ENCODE data around the gene FAM193B.

Gene FAM193B

DNA sequence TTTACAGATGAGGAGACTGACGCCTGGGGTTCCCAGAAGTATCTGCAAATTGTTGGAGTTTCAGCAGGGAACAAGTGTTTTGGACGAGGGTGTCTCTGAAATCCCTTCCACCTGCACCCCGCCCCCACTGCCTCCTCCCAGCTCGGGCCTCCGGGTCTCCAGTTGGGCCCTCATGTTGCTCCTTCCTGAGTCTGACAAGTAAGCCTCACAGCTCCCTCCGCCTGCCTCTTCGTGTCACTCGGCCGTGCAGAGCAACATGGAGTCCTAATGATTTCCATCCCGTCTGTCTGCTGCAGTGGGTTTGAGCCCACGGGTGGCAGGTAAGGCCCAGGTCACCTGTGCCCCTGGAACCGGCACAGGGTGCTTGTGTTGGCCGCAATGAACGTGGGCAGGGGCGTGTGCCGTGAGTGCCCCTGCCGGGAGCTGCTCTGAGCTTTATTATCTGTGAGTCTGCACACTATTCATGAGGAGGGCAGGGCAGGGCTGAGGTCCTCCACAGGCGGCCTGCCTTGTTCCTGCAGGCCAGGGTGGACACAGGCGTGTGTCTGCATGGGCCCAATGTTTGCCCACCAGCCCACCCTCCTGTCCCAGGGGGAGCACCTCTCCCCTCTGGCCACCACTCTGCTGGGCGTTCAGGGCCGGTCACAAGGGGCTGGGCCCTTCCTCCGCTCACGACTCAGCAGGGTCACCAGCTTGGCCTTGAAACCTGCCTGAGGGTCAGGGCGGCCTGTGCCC, 50.8 kb downstream of the FAM193B start:
- no peak overlapping the region for H3K4me2 ChIP-seq (ENCODE audit: low read depth, low read length, poor library complexity, severe bottlenecking)

DNA sequence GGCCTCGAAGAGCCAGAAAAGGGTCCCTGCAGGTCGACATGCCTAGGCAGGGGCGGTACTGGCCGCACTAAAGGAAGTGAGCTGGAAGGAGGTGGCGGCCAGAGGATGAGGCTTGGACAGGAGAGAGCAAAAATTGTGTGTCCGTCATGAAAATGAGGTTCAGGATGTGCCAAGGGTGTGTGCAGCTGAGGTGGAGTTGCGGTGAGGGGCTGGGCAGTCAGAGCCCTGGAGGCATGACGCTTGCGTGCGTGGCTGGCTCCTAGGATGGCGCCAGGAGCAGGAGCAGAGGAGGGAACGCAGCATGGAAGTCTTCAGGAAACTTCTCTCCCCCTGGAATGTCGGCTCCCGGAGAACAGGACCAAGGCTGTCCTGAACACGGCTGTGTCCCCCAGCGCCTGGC, 51.5 kb downstream of the FAM193B start:
- Histone ChIP-seq H3K9me2 (replicated peaks; ENCODE audit: insufficient read depth, low read length) (no peaks in the 10 kb centered on the region), H3K4me2 (ENCODE audit: low read depth, low read length, poor library complexity, severe bottlenecking) (no peak overlapping the region), H3F3A (ENCODE audit: insufficient read depth) (peaks cover 25% of the 10 kb centered on the region), H3K27ac (ENCODE audit: low read depth, low read length) (peak overlapping the region; percentile 81), H4K20me1 (ENCODE audit: low read depth, low read length) (no peaks in the 10 kb centered on the region), H2AFZ (ENCODE audit: low read depth, low read length, severe bottlenecking) (no peak overlapping the region), H3K4me3 (ENCODE audit: insufficient read depth, low read length, poor library complexity, severe bottlenecking) (no peak overlapping the region), H3K36me3 (ENCODE audit: low read length) (peaks cover 5% of the 10 kb centered on the region), H3K9me3 (ENCODE audit: insufficient read depth, low read length) (no peaks in the 10 kb centered on the region), H3K27me3 (ENCODE audit: low read length) (no peaks in the 10 kb centered on the region), H3K79me2 (ENCODE audit: insufficient read depth, low read length) (peaks cover 6% of the 10 kb centered on the region; the same call in 1 of the 2 replicates), H3K9ac (ENCODE audit: low read length) (peak overlapping the region; percentile 29; the same call in 1 of the 2 replicates)
- TF ChIP-seq EZH2phosphoT487 (conservative IDR thresholded peaks at IDR 0.05; ENCODE audit: low read length): no peak
- TF ChIP-seq, protein P1, sequence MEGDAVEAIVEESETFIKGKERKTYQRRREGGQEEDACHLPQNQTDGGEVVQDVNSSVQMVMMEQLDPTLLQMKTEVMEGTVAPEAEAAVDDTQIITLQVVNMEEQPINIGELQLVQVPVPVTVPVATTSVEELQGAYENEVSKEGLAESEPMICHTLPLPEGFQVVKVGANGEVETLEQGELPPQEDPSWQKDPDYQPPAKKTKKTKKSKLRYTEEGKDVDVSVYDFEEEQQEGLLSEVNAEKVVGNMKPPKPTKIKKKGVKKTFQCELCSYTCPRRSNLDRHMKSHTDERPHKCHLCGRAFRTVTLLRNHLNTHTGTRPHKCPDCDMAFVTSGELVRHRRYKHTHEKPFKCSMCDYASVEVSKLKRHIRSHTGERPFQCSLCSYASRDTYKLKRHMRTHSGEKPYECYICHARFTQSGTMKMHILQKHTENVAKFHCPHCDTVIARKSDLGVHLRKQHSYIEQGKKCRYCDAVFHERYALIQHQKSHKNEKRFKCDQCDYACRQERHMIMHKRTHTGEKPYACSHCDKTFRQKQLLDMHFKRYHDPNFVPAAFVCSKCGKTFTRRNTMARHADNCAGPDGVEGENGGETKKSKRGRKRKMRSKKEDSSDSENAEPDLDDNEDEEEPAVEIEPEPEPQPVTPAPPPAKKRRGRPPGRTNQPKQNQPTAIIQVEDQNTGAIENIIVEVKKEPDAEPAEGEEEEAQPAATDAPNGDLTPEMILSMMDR (IDR thresholded peaks at IDR 0.05; ENCODE audit: insufficient read depth, low read length, poor library complexity, severe bottlenecking): no peak

More for the DNA sequence above, 50.8 kb downstream of the FAM193B start:
- Histone ChIP-seq H3K79me2 (ENCODE audit: insufficient read depth, low read length) (peaks cover 13% of the 10 kb centered on the region; the same call in 1 of the 2 replicates), H4K20me1 (ENCODE audit: low read depth, low read length) (no peaks in the 10 kb centered on the region), H3K9me3 (ENCODE audit: insufficient read depth, low read length) (no peaks in the 10 kb centered on the region), H2AFZ (ENCODE audit: low read depth, low read length, severe bottlenecking) (no peak overlapping the region), H3K36me3 (ENCODE audit: low read length) (peaks cover 5% of the 10 kb centered on the region), H3K9me2 (replicated peaks; ENCODE audit: insufficient read depth, low read length) (no peaks in the 10 kb centered on the region), H3K27me3 (ENCODE audit: low read length) (no peaks in the 10 kb centered on the region), H3K9ac (ENCODE audit: low read length) (no peak overlapping the region), H3F3A (ENCODE audit: insufficient read depth) (peaks cover 25% of the 10 kb centered on the region), H3K27ac (ENCODE audit: low read depth, low read length) (no peak overlapping the region), H3K4me3 (ENCODE audit: insufficient read depth, low read length, poor library complexity, severe bottlenecking) (no peak overlapping the region)
- TF ChIP-seq EZH2phosphoT487 (conservative IDR thresholded peaks at IDR 0.05; ENCODE audit: low read length): no peak
- TF ChIP-seq, protein P1 (IDR thresholded peaks at IDR 0.05; ENCODE audit: insufficient read depth, low read length, poor library complexity, severe bottlenecking): no peak

DNA sequence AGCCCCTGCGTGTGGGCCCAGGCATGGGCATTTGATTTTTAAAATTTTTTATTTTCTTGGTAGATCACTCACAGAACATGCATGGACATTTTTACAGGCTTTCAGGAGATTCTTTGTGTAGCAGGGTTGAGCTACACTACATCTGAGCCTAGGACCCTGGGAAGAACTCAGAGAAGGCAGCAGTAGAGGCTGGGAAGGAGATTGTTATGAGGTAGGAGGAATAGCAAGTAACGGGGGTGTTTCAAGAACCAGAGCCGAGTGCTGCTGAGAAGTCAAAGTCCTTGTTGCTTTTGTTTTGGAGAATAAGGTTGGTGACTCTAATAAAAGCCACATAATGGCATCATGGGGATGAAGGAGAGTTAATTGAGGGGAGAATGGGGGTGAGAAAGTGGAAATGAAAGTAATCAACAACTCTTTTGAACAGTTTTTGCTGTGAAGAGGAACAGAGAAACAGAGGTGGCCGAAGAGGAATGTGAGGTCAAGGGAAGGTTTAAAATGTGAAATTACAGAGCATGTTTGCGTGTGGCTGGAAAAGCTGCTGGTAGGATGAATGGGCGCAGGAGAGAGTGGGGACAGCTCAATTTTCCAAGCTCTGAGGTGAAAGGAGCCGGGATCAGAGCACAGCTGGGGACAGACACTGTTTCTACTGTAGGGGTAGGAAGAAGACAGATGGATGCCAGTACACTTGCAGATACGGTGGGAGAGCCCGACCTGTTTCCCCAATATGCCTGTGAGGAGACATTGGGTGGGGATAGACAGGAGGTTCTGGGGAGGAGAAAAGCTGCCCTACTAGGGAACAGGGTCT, 52.3 kb downstream of the FAM193B start:
- no peaks in the 10 kb centered on the region for H4K20me1 ChIP-seq (ENCODE audit: low read depth, low read length)
- H3K4me2 ChIP-seq (ENCODE audit: low read depth, low read length, poor library complexity, severe bottlenecking): peak overlapping the region; percentile 27
- no peak overlapping the region for H2AFZ ChIP-seq (ENCODE audit: low read depth, low read length, severe bottlenecking)
- no peak overlapping the region for H3K4me3 ChIP-seq (ENCODE audit: insufficient read depth, low read length, poor library complexity, severe bottlenecking)
- H3F3A ChIP-seq (ENCODE audit: insufficient read depth): peaks cover 17% of the 10 kb centered on the region
- H3K27me3 ChIP-seq (ENCODE audit: low read length): no peaks in the 10 kb centered on the region
- no peaks in the 10 kb centered on the region; the same call in 1 of the 2 replicates for H3K79me2 ChIP-seq (ENCODE audit: insufficient read depth, low read length)
- TF ChIP-seq, protein P1 (IDR thresholded peaks at IDR 0.05; ENCODE audit: insufficient read depth, low read length, poor library complexity, severe bottlenecking): no peak
- no peak for TF ChIP-seq EZH2phosphoT487 (conservative IDR thresholded peaks at IDR 0.05; ENCODE audit: low read length)
- H3K9me2 ChIP-seq (replicated peaks; ENCODE audit: insufficient read depth, low read length): no peaks in the 10 kb centered on the region
- H3K27ac ChIP-seq (ENCODE audit: low read depth, low read length): peak overlapping the region; percentile 81
- peaks cover under 1% of the 10 kb centered on the region; the same call in 1 of the 2 replicates for H3K36me3 ChIP-seq (ENCODE audit: low read length)
- no peaks in the 10 kb centered on the region for H3K9me3 ChIP-seq (ENCODE audit: insufficient read depth, low read length)
- H3K9ac ChIP-seq (ENCODE audit: low read length): peak overlapping the region; percentile 29; the same call in 1 of the 2 replicates
